ENCODE data around the gene ZMYND12.

The ZMYND12 gene

DNA sequence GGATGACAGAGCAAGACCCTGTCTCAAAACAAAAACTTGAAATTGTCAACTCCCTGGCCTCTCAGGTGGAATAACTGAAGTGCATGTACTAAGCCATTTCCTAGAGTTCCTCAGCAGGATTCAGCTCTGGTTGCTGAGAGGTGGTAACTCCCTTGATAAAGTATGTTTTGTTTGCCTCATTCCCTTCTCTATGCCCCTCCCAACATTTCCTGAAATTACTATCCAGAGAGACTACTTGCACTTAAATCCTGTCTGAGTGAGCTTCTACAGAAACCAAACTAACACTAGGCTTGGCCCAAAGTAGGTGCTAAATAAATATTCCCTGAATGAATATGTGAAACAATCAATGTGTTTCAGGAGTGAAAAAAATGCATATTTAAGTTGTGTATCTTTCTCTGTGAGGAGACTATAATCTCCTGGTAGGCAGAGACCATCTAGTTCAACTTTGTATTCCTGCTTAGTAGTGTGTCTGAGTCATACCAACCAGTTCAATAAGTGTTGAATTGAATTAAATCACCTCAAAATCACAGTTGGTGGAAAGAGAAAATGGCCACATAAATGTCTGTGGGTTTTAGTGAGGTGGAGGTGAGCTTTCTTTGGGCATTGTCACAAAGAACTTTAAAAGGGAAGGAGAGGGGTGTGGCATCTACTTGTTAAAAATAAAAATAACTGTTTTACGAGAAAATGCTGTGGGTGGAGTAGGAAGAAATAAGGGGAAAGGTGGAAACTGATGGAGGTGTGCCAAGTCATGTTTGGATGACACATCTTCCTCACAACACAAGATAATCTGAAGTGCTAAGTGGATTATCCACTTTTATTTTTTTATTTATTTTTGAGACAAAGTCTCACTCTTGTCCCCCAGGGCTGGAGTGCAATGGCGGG, 62.6 kb downstream of the ZMYND12 start:
- no peak for DNase-seq (ENCODE audit: low read depth in 2 of 2, low spot score in 1 of 2)

DNA sequence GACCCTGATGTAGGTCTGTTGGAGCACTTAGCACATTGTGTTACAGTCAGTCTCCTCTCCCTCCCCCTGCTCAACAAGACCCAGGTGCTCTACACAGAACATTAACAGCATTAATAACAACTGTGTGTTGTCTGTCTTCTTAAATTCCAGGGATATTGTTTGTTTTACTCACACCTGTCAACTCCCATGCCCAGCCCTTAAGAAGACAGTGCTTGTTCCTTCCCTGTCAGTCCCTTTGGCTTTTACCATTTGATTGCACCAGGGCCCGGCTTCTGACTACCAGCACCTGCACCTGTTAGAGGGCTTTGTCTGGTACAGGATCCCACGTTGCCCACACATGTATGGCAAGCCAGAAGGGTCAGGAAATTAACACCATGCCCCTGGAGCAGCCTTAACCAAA, 63.6 kb downstream of the ZMYND12 start:
- no peak for DNase-seq (ENCODE audit: low read depth in 2 of 2, low spot score in 1 of 2)

DNA sequence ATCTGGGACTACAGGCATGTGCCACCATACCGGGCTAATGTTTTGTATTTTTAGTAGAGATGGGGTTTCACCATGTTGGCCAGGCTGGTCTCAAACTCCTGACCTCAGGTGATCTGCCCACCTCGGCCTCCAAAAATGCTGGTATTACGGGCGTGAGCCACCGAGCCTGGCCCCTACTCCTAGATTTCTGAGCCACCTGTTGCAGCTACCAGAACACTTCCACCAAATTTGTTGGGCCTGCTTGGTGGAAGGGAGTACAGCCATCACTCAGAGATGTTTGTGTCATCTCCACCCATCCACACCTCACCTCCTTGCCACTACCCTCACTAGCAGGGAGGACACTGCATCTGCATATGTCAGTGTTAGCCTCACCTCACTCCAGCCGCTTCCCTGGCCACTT, 69.8 kb downstream of the ZMYND12 start:
- no peak for DNase-seq (ENCODE audit: low read depth in 2 of 2, low spot score in 1 of 2)

DNA sequence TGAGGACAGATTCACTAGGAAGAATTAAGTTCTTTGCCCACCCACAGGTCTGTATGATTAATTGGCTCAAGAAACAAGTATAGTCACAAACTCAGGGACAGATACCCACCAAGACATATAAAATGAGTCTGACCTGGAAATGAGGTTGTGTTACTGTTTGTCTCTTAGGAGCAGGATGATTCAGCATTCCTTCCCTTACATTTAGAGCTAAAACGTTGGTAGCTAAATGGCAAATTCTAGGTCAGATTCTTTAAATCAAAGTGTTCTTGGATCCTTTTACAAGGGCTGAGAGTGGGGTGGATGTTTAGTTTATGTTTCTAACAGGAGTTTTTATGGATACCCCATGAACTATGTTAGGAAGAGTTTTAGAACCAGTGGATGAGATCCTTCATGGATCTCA, 70.5 kb downstream of the ZMYND12 start:
- DNase-seq (ENCODE audit: low read depth in 2 of 2, low spot score in 1 of 2), result no peak

GRCh38 chr1:42381280-42381673, 74.5 kb downstream of the ZMYND12 start:
- DNase-seq (ENCODE audit: low read depth in 2 of 2, low spot score in 1 of 2), result no peak

GRCh38 chr1:42380586-42381279, 75.1 kb downstream of the ZMYND12 start, which contains the start of gene RIMKLA:
TSS of gene RIMKLA (plus strand) at chr1:42380792. CDS start at chr1:42380935, 143 bp downstream.
- peak in 1 of 2 donors; percentile 7 for DNase-seq (ENCODE audit: low read depth in 2 of 2, low spot score in 1 of 2)
